Smooth muscle cell (in vitro differentiated cells): ENCODE measurements around the gene FGF21. TPM values are rescaled to one million over a fixed set of nuclear protein-coding genes. Genes with fewer than 3 reads are reported as not detected.

ENCODE experiments used
- DNase-seq: peaks from one replicate; lab custom pipeline; 2025; ENCODE audit not compliant: unreplicated experiment; lab: John Stamatoyannopoulos, UW
- H2AFZ ChIP-seq: fragments of 200-600 bp; sonication (generic); 2 replicates; pipeline ENCODE4 v1.6.0; 2016; ENCODE audit warnings: antibody characterized with exemption, low read depth, mild to moderate bottlenecking
- H3F3A ChIP-seq: fragments of 200-600 bp; sonication (generic); 2 replicates; pipeline ENCODE4 v1.6.0; 2017; ENCODE audit warnings: antibody characterized with exemption, low read depth
- H3K27ac ChIP-seq: fragments of 200-600 bp; sonication (generic); 2 replicates; pipeline ENCODE4 v1.5.1; 2016; ENCODE audit warnings: low read depth, mild to moderate bottlenecking
- H3K27me3 ChIP-seq: fragments of 200-600 bp; sonication (generic); 2 replicates; pipeline ENCODE4 v1.6.1; 2016; ENCODE audit warnings: low read depth, mild to moderate bottlenecking
- H3K36me3 ChIP-seq: fragments of 200-600 bp; sonication (generic); 2 replicates; pipeline ENCODE4 v1.5.1; 2016; ENCODE audit warnings: low read depth
- H3K4me1 ChIP-seq: fragments of 200-600 bp; sonication (generic); 2 replicates; pipeline ENCODE4 v1.5.1; 2016; ENCODE audit warnings: low read depth
- H3K4me2 ChIP-seq: fragments of 200-600 bp; sonication (generic); 2 replicates; pipeline ENCODE4 v1.6.0; 2016; ENCODE audit warnings: mild to moderate bottlenecking
- H3K4me3 ChIP-seq: fragments of 200-600 bp; sonication (generic); 2 replicates; pipeline ENCODE4 v1.5.1; 2016; ENCODE audit warnings: mild to moderate bottlenecking
- H3K79me2 ChIP-seq: fragments of 200-600 bp; sonication (generic); 2 replicates; pipeline ENCODE4 v1.6.0; 2016; ENCODE audit warnings: low read depth, mild to moderate bottlenecking
- H3K9ac ChIP-seq: fragments of 200-600 bp; sonication (generic); 2 replicates; pipeline ENCODE4 v1.6.0; 2016; ENCODE audit warnings: low read depth
- H3K9me3 ChIP-seq: fragments of 200-600 bp; sonication (generic); replicated peaks from 2 replicates; pipeline ENCODE4 v1.5.1; 2016; ENCODE audit warnings: low read depth
- H4K20me1 ChIP-seq: fragments of 200-600 bp; sonication (generic); 2 replicates; pipeline ENCODE4 v1.6.0; 2016; ENCODE audit warnings: low read depth
- WGBS: methylation state at CpG from one replicate; pipeline ENCODE4 v1.1.7; 2016; ENCODE audit warnings: low lambda C conversion rate; 5-methylcytosine and 5-hydroxymethylcytosine counted together
- polyA plus RNA-seq: library from polyadenylated mRNA; unstranded; fragments of >200 nt; fragmentation: Nextera tagmentation; extraction: Ambion mirVana; gene quantifications from 2 replicates; pipeline ENCODE4 v1.2.1, GENCODE V29; 2016
- total RNA-seq: library from RNA; depleted of rRNA; stranded (reverse); fragments of >200 nt; gene quantifications from 2 replicates; pipeline ENCODE4 v1.2.3, GENCODE V29; 2014
- TF ChIP-seq, protein P1 (sequence below): fragments of 200-600 bp; sonication (generic); IDR thresholded peaks from 2 replicates; pipeline ENCODE4 v1.5.1; 2017; ENCODE audit warnings: borderline replicate concordance, mild to moderate bottlenecking, antibody characterized with exemption; ENCODE audit not compliant: insufficient read depth, poor library complexity, severe bottlenecking

Gene FGF21
- total and polyA plus RNA-seq, 2 experiments from 2014 or later: not detected

DNA sequence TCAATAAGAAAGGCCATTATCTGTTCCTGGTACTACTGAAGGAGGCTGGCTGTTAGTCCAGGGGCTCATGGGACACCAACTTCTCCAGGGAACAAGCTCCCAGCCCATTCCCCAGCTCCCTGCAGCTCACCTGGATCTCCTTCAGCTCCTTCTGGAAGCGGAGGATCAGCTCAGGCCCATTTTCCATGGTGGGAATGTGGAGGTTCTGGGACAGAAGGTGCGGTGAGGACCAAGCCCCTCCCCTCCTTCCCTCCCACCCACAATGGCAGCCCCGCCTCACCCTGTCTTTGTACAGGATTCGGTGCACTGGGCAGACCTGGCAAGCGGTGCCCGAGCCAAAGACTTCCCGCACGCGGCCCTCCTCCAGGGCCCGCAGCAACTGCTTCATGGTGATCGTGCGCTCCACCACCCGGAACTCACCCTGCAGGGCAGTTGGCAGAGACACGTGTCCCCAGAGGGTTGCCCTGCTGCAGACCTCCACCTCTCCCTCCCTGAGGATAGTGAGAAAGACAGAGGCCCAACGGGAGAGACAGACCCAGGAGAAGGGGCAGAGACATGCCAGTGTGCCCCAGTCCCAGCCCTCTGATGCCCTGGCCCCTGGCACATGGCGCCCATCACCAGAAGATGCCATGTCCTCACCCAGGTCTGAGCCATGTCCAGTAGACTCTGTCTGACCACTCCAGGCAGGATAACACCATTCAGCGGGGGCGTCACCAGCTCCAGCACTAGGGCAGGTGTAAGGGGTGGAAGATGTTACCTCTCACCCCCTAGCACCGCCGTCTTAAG, 41.2 kb downstream of the FGF21 start:
- 94% methylated on average over 18 of the region's 20 CpGs for WGBS
- H2AFZ ChIP-seq: no peak overlapping the region
- no peaks in the 10 kb centered on the region for H3K27me3 ChIP-seq
- no peak overlapping the region for H3K4me3 ChIP-seq
- no peak overlapping the region for H3K27ac ChIP-seq
- peaks cover 5% of the 10 kb centered on the region for H3K4me1 ChIP-seq
- no peaks in the 10 kb centered on the region for H4K20me1 ChIP-seq
- DNase-seq: no peak
- TF ChIP-seq, protein P1, sequence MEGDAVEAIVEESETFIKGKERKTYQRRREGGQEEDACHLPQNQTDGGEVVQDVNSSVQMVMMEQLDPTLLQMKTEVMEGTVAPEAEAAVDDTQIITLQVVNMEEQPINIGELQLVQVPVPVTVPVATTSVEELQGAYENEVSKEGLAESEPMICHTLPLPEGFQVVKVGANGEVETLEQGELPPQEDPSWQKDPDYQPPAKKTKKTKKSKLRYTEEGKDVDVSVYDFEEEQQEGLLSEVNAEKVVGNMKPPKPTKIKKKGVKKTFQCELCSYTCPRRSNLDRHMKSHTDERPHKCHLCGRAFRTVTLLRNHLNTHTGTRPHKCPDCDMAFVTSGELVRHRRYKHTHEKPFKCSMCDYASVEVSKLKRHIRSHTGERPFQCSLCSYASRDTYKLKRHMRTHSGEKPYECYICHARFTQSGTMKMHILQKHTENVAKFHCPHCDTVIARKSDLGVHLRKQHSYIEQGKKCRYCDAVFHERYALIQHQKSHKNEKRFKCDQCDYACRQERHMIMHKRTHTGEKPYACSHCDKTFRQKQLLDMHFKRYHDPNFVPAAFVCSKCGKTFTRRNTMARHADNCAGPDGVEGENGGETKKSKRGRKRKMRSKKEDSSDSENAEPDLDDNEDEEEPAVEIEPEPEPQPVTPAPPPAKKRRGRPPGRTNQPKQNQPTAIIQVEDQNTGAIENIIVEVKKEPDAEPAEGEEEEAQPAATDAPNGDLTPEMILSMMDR: no peak
- no peaks in the 10 kb centered on the region for H3K79me2 ChIP-seq
- H3F3A ChIP-seq: no peaks in the 10 kb centered on the region
- no peaks in the 10 kb centered on the region for H3K9me3 ChIP-seq
- no peak overlapping the region for H3K4me2 ChIP-seq
- no peaks in the 10 kb centered on the region for H3K36me3 ChIP-seq
- no peak overlapping the region for H3K9ac ChIP-seq

DNA sequence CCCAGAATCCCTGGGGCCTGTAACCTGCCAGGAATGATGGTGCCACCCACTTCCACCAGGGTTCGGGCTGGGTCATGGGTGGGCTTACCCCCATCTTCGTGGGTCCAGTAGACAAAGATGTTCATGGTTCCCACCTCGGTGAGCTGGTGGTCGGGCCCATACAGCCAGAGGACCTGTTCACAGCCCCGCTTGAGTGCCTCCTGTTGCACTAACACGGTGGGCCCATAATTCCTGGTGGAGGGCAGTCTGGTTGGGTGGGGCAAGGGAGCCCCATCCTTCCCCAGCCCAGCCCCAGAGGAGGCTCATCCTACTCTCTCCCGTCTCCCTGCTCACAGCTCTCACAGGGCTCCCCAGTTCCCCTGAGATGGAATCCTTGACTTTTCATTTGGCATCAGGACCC, 41.8 kb downstream of the FGF21 start:
- Histone ChIP-seq H2AFZ (no peak overlapping the region), H3K9ac (no peak overlapping the region), H3K79me2 (no peaks in the 10 kb centered on the region), H3K27me3 (no peaks in the 10 kb centered on the region), H3F3A (no peaks in the 10 kb centered on the region), H3K27ac (no peak overlapping the region), H4K20me1 (no peaks in the 10 kb centered on the region), H3K36me3 (no peaks in the 10 kb centered on the region), H3K9me3 (no peaks in the 10 kb centered on the region), H3K4me3 (no peak overlapping the region), H3K4me1 (peaks cover 5% of the 10 kb centered on the region), H3K4me2 (no peak overlapping the region)
- WGBS: 94% methylated on average over 7 of the region's 7 CpGs
- no peak for DNase-seq
- TF ChIP-seq, protein P1: no peak

DNA sequence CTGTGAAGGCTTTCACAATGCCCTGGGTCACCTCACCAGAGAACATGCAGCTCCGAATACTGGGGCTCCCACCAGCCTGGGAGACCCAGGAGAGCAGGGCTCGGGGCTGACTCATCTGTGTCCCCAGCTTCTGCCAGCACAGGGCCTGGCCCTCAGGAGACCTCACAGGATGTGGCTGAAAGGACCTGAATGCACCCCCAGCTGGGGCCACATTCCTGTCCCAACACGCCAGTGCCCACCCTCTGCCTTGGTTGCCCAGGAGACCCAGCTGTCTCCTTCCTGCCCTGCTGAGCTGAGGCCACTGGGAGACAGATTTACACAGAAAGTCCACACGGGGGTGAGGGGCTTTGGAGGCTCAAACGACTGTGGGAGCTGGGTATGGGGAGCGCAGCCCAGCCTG, 43.6 kb downstream of the FGF21 start:
- Histone ChIP-seq H3K9ac (no peak overlapping the region), H4K20me1 (no peaks in the 10 kb centered on the region), H3K36me3 (no peaks in the 10 kb centered on the region), H3K9me3 (no peaks in the 10 kb centered on the region), H3K79me2 (no peaks in the 10 kb centered on the region), H3K4me3 (no peak overlapping the region), H2AFZ (no peak overlapping the region), H3F3A (no peaks in the 10 kb centered on the region), H3K27ac (no peak overlapping the region), H3K4me1 (peaks cover 5% of the 10 kb centered on the region), H3K4me2 (no peak overlapping the region), H3K27me3 (no peaks in the 10 kb centered on the region)
- DNase-seq: no peak
- 70% methylated on average over 6 of the region's 6 CpGs for WGBS
- TF ChIP-seq, protein P1: no peak
